ENCODE measurements around the gene ANO2. TPM values are rescaled to one million over a fixed set of nuclear protein-coding genes. Genes with fewer than 3 reads are reported as not detected.

The ANO2 gene
- total RNA-seq, 3 donors from 2014 or later = not detected

DNA sequence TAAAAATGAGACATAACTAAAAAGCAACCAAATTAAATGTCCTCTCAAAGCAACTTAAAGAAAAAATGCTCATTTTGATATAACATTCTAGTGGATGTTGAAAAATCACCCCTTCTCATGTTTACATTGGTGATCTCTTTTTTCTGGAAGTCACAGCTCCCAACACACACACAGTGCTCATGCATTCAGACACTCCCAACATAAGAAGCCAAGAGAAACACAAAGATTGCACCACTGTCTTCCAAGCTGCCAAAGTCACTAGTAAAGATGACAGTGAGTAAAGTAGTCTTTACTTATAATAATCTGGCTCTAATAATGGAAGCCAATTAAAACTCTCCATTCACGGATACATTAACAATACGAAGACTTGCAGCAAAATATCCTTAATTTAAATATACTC is 294.8 kb downstream of the ANO2 start:
- no peaks in the 10 kb centered on the region for H3K9me3 Mint-ChIP-seq
- DNase-seq = no peak
- H3K27me3 Mint-ChIP-seq (ENCODE audit: low read depth) = peaks cover 5% of the 10 kb centered on the region
- H3K4me1 Mint-ChIP-seq (ENCODE audit: low read depth) = no peaks in the 10 kb centered on the region
- no peaks in the 10 kb centered on the region for H3K36me3 Mint-ChIP-seq (ENCODE audit: insufficient read depth)
- H3K4me3 Mint-ChIP-seq = no peak overlapping the region
- ATAC-seq = no peak

DNA sequence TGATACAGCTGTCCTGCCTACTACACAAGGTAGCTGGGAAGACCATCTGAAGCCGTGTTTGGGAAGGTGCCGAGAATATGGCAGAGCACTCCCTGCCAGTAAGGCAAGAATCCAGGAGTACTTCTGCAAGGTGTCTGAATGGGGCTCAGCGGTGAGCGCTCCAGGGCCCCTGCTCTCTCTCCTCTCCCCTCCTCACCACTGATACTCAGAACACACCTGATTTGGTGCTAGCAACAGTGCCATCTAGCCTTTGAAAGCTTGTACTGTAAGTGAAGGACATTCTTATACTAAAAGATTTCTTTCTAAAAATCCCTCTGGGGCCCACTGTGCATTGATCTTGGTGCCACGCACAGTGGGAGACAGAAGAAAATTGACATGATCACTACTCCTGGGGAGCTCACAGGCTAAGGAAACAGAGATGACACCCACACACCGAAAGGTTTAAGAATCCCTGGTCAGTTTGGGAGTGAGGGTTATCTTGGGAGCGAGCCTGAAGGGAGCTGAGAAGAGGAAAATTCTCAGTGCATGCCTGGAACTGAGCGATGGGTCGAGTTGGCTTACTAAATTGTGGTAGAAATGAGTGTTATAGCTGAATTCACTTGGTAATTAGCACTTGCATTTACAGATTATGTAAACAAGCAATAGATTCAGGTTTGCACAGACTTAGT is 296.2 kb downstream of the ANO2 start:
- Mint-ChIP-seq H3K4me1 (ENCODE audit: low read depth) (no peaks in the 10 kb centered on the region), H3K4me3 (no peak overlapping the region), H3K36me3 (ENCODE audit: insufficient read depth) (no peaks in the 10 kb centered on the region), H3K27me3 (ENCODE audit: low read depth) (peaks cover 5% of the 10 kb centered on the region), H3K9me3 (no peaks in the 10 kb centered on the region)
- ATAC-seq = no peak
- no peak for DNase-seq

DNA sequence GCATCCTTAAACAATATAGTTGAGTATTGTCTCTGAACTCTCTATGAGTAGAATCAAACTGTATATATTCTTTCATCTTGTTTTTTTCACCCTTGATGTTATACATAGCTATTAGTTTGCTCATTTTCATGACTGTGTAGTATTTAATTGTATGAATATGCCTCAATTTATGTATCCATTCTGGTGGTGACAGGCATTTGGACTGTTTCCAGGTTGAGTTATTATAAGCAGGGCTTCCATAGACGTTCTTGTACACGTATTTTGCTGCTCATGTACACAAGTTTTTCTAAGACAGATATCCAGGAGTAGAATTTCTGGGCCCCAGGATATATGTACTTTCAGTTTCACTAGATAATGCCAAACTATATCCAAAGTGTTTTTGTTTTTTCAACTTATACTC is 301.8 kb downstream of the ANO2 start:
- no peak for ATAC-seq
- H3K36me3 Mint-ChIP-seq (ENCODE audit: insufficient read depth) = no peaks in the 10 kb centered on the region
- H3K4me3 Mint-ChIP-seq = no peak overlapping the region
- no peaks in the 10 kb centered on the region for H3K27me3 Mint-ChIP-seq (ENCODE audit: low read depth)
- no peaks in the 10 kb centered on the region for H3K9me3 Mint-ChIP-seq
- no peak for DNase-seq
- H3K4me1 Mint-ChIP-seq (ENCODE audit: low read depth) = no peaks in the 10 kb centered on the region

DNA sequence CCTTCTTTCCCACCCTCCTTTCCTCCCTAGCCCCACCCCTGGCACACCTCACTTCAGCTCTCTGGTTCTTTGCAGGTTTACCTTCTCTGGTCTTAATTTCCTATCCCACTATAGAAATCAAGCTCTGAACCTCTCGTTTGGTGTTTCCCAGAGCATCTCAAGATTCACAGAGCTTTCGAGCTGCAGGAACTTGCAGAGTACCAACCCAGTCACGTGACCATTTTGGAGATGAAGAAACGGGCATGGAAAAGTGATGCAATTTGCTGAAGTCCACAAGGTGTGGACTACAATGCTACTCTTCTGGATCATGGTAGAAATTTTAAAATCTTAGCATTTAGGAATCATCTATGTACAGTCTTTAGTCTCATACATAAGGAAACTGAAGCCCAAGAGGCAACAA is 307.4 kb downstream of the ANO2 start:
- Mint-ChIP-seq H3K27me3 (ENCODE audit: low read depth) (peaks cover 2% of the 10 kb centered on the region), H3K4me3 (no peak overlapping the region), H3K9me3 (no peaks in the 10 kb centered on the region), H3K4me1 (ENCODE audit: low read depth) (no peaks in the 10 kb centered on the region), H3K36me3 (ENCODE audit: insufficient read depth) (no peaks in the 10 kb centered on the region)
- no peak for DNase-seq
- no peak for ATAC-seq

DNA sequence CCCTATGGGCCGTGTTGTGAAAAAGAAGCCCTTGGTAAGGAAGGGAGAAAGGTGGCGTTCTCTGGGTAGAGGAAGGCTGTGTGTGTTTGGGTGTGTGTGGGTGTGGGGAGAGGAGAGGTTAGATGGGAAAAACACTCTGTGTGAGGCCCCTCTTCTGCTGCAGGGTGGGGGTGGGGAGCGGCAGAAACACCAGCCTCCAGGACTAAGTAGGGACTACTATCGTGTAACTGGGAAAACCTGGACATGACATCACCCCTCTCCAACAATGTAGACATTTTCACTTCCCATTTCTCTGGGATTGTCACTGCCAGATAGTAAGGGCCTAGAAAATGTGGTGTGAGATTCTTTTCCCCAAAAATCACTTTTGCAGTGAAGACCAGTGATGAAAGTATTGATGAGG is 308.2 kb downstream of the ANO2 start:
- Mint-ChIP-seq H3K9me3 (no peaks in the 10 kb centered on the region), H3K27me3 (ENCODE audit: low read depth) (peaks cover 2% of the 10 kb centered on the region), H3K4me1 (ENCODE audit: low read depth) (no peaks in the 10 kb centered on the region), H3K36me3 (ENCODE audit: insufficient read depth) (no peaks in the 10 kb centered on the region), H3K4me3 (no peak overlapping the region)
- ATAC-seq = no peak
- DNase-seq = no peak

DNA sequence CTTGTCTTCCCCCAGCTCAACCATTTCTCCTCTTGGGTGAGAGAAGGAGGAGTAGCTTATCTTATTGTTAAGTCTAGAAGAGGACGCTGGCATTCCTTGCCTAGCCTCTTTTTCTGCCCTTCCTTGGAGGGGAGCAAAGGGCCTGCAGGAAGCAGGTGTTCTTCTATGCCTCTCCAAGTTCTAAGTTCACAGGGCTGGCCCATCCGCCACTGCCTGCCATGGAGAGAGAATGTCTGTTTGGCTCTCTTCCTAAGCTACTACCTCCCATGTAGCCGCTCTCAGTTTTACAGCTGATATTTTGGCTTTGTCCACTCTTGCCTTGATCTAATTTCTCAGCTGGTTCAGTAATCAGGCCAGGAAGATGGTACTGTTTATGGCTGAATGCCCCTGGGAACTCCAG is 312.0 kb downstream of the ANO2 start:
- no peak overlapping the region for H3K4me3 Mint-ChIP-seq

DNA sequence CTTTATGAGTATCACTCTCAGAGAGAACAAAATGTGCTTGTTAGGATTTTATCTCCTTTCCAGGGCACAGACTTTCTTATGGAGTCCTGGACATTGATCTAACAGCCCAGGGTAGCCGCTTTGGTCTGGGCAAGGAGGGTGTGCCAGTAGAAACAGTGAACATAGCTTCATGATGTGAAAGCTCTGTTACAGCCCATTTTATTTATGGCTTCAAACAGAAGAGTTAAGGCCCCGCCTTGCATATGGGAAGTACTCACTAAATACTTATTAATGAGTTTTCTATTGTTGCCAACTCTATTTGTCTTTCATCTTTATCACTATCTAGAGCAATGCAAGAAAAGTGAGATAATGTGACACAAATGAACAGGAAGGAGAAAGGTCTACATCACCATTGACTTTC is 312.6 kb downstream of the ANO2 start:
- Mint-ChIP-seq H3K36me3 (ENCODE audit: insufficient read depth) (no peaks in the 10 kb centered on the region), H3K4me3 (no peak overlapping the region)

More for the DNA sequence above, 312.0 kb downstream of the ANO2 start:
- Mint-ChIP-seq H3K9me3 (no peaks in the 10 kb centered on the region), H3K27me3 (ENCODE audit: low read depth) (peaks cover 2% of the 10 kb centered on the region), H3K4me1 (ENCODE audit: low read depth) (no peaks in the 10 kb centered on the region), H3K36me3 (ENCODE audit: insufficient read depth) (no peaks in the 10 kb centered on the region)
- DNase-seq (no peak), ATAC-seq (no peak)

DNA sequence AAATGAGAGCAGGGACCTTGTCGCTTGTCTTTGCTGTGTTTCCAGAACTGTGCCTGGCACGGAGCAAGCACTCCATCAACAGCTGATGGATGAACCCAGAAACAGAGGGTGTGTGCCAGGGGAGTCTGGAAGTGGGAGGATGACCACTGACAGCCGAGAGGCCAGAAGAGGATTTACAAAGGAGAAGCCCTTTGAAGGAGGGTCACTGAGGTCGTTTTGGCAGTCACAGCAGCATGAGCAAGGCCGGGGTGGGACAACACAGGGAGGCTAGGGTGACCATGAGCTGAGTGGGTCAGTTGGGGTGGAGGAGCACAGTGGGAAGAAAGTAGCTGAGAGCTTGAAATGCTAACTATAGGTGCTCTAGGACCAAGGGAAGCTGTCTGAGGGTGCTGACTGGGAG is 313.6 kb downstream of the ANO2 start:
- H3K36me3 Mint-ChIP-seq (ENCODE audit: insufficient read depth) = no peaks in the 10 kb centered on the region
- no peaks in the 10 kb centered on the region for H3K4me1 Mint-ChIP-seq (ENCODE audit: low read depth)
- peaks cover 2% of the 10 kb centered on the region for H3K27me3 Mint-ChIP-seq (ENCODE audit: low read depth)
- ATAC-seq (no peak), DNase-seq (no peak)
- H3K9me3 Mint-ChIP-seq = no peaks in the 10 kb centered on the region
- H3K4me3 Mint-ChIP-seq = no peak overlapping the region

More for the DNA sequence above, 312.6 kb downstream of the ANO2 start:
- H3K4me1 Mint-ChIP-seq (ENCODE audit: low read depth) = no peaks in the 10 kb centered on the region
- H3K9me3 Mint-ChIP-seq = no peaks in the 10 kb centered on the region
- H3K27me3 Mint-ChIP-seq (ENCODE audit: low read depth) = peaks cover 2% of the 10 kb centered on the region
- no peak for DNase-seq
- no peak for ATAC-seq

DNA sequence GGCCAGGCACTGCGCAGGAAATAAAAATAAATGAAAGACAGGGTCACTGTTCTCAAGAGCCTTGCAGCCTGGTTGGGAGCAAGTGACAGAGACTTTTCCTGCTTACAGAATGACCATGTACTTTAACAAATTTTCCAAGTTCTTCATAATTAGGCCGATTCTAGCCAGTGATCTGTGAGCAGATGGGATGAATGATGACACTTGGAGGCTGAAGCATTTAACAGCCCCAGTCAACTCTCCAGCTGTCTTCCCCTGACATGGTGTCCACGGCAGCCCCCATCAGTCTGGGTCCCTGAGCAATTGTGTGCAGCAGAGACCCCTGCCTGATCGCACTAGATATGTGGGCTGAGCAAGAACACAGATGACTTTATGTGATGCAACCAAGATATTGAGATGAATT is 314.3 kb downstream of the ANO2 start:
- Mint-ChIP-seq H3K4me1 (ENCODE audit: low read depth) (no peaks in the 10 kb centered on the region), H3K4me3 (no peak overlapping the region), H3K9me3 (no peaks in the 10 kb centered on the region), H3K36me3 (ENCODE audit: insufficient read depth) (no peaks in the 10 kb centered on the region), H3K27me3 (ENCODE audit: low read depth) (peaks cover 2% of the 10 kb centered on the region)
- ATAC-seq = no peak
- DNase-seq = no peak

DNA sequence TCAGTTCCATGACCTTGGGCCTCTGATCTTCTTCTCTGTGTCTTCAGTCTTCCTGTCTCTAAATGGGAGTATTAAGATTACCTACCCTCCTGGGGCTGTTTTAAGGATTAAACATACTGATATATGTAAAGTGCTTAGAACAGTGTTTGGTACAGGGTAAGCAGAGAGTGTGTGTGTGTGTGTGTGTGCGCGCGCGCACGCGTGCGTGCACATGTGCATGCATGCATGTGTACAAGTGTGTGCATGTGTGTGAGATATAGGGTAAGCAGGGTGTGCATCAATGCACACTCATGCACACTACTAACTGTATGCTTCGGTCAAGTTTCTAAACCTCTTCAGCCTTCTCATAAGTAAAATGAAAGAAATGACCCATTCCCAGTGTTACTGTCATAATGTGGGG is 316.6 kb downstream of the ANO2 start:
- Mint-ChIP-seq H3K4me1 (ENCODE audit: low read depth) (no peaks in the 10 kb centered on the region), H3K4me3 (no peak overlapping the region), H3K27me3 (ENCODE audit: low read depth) (no peaks in the 10 kb centered on the region), H3K36me3 (ENCODE audit: insufficient read depth) (no peaks in the 10 kb centered on the region), H3K9me3 (no peaks in the 10 kb centered on the region)
- no peak for DNase-seq
- no peak for ATAC-seq

DNA sequence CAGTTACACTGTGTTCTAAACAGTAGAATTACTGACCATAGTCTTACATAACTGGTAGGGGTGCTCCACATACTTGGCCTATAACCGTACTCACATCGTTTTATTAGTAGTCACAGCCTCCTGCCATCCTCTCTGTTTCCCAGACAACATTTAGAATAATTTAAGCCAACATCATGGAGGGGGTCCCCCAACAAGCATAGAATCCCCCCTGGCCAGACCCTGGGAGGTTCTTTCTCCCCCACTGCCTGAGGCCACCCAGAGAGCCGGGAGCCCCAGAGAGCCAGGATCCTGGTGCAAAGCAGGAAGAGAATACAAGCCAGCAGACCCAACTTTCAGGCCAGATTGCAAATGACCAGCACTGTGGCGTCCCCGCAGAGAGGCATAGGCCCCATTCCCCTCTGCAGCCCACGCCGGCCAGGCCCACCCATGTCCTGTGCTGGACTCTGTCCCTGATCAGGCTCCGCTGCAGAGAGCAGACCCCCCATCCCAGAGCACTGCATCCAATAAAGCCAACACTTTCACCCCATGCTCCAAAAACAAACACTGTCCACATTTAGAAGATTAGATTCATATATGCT is 317.9 kb downstream of the ANO2 start:
- no peak overlapping the region for H3K4me3 Mint-ChIP-seq
- DNase-seq (no peak), ATAC-seq (no peak)
- H3K27me3 Mint-ChIP-seq (ENCODE audit: low read depth) = no peaks in the 10 kb centered on the region
- H3K4me1 Mint-ChIP-seq (ENCODE audit: low read depth) = no peaks in the 10 kb centered on the region
- no peaks in the 10 kb centered on the region for H3K9me3 Mint-ChIP-seq
- no peaks in the 10 kb centered on the region for H3K36me3 Mint-ChIP-seq (ENCODE audit: insufficient read depth)

DNA sequence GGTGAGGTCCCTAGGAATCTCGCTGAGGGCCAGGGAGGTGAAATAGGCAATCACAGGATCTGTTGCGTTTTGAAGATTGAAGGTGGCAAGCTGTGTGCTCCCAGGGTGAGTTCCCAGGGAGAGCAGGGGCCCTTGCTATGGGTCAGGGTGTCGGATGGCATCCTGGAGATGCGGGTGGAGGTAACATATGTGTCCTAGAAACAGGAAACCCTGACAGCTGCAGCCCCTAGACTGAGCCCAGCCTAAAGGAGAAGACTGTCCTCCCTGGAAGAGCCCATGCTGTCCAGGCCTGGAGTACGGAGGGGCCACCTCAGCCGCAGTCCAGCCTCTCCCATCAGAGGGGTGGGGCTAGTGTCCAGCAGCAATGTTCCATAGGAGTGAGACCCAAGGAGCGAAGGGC is 318.9 kb downstream of the ANO2 start:
- Mint-ChIP-seq H3K9me3 (no peaks in the 10 kb centered on the region), H3K27me3 (ENCODE audit: low read depth) (peaks cover under 1% of the 10 kb centered on the region), H3K4me3 (no peak overlapping the region), H3K36me3 (ENCODE audit: insufficient read depth) (no peaks in the 10 kb centered on the region), H3K4me1 (ENCODE audit: low read depth) (no peaks in the 10 kb centered on the region)
- no peak for DNase-seq
- ATAC-seq = no peak

DNA sequence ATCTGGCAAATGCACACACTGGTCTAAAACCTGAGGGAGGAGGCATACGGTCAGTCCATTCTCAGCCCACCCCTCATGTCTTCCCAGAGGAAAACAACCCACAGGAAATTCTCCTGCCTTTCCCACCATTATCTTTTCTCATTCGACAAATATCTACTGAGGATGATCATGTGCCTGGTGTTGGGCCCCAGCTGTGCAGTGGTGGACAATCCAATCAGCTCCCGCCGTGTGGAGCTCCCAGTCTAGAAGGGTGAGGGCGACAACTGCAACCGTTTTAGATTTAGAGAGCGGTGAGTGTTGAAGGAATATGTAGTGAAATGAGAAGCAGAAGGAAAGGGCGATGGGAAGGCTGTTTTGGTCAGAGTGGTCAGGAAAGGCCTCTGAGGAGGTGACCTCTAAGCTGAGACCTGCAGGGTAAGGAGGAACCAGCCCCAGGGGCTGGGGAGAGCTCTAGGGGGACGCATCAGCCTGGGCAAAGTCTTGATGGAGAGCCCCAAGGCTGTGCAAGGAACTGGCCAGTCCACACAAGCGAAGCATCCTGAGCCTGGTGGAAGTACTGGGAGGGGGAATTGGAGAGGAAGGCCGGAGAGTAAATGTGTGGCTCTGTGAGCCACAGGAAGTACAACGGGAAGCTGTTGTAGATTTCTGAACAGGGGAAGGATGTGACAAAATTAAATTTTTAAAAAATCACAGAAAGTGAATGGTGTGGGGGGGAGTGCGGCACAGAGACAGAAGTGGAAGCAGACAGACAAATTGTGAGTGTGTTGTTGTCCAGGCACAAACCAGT is 320.4 kb downstream of the ANO2 start:
- Mint-ChIP-seq H3K27me3 (ENCODE audit: low read depth) (peaks cover 7% of the 10 kb centered on the region), H3K36me3 (ENCODE audit: insufficient read depth) (no peaks in the 10 kb centered on the region), H3K9me3 (no peaks in the 10 kb centered on the region), H3K4me3 (no peak overlapping the region), H3K4me1 (ENCODE audit: low read depth) (no peaks in the 10 kb centered on the region)
- no peak for DNase-seq
- no peak for ATAC-seq

DNA sequence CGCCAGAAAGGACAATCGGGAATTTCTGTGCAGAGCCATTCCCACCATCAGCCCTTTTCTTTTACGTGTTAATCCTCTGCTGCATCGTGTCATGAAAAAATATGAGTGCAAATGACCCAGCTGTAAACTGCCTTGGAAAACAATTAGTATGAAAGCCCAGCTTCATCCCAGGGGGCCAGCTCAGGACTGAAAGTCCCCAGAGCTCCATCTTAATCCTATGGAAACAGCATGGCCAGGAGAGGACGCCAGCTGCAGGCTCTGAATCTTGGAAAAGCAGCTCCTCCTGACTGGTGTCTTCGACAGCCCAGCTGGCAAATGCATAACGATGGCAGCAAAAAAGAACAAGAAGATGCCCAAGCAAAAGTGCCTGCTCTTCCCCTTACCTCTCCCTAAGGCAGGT is 321.6 kb downstream of the ANO2 start:
- Mint-ChIP-seq H3K9me3 (no peaks in the 10 kb centered on the region), H3K4me3 (no peak overlapping the region), H3K27me3 (ENCODE audit: low read depth) (peaks cover 7% of the 10 kb centered on the region), H3K4me1 (ENCODE audit: low read depth) (no peaks in the 10 kb centered on the region), H3K36me3 (ENCODE audit: insufficient read depth) (no peaks in the 10 kb centered on the region)
- ATAC-seq (no peak), DNase-seq (no peak)

DNA sequence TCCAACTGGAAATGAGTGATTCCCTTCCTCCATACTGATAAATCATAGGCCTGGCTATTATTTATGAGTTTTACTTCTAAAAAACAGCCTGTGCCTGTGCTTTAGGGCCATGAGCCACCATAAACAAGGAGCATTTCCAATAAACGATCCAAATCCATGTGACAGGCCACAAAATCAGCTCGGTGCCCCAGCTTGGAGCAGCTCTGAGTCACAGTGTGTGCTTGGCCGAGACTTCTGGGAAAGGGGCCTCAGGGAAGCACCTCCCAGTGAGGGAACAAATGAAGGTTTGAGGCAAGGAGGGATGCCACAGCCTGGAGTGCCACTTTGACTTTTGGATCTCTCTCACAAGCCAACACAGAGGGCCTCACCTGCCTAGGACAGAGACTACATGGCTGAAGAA is 322.8 kb downstream of the ANO2 start:
- H3K27me3 Mint-ChIP-seq (ENCODE audit: low read depth) = peaks cover 7% of the 10 kb centered on the region
- no peak for ATAC-seq
- H3K4me3 Mint-ChIP-seq = no peak overlapping the region
- DNase-seq = no peak
- no peaks in the 10 kb centered on the region for H3K9me3 Mint-ChIP-seq
- no peaks in the 10 kb centered on the region for H3K36me3 Mint-ChIP-seq (ENCODE audit: insufficient read depth)
- no peaks in the 10 kb centered on the region for H3K4me1 Mint-ChIP-seq (ENCODE audit: low read depth)
